Tibial nerve (tissue), 4 donors: ENCODE measurements around the gene MAN1A1.

Source experiments
- CTCF ChIP-seq, 5 experiments: fragments of 200-600 bp in 3 of 5; fragments of 450-650 bp in 2 of 5; sonication (generic) in 3 of 5; IDR thresholded peaks; one replicate each; pipeline ENCODE4 v1.5.1; 2016 to 2019; ENCODE audit warnings: antibody characterized with exemption in 5 of 5, mild to moderate bottlenecking in 3 of 5, moderate library complexity in 2 of 5
- EP300 ChIP-seq, 2 donors: sonication (generic); formaldehyde crosslinking; IDR thresholded peaks; one replicate each; pipeline ENCODE4 v1.6.1; 2017; ENCODE audit warnings: antibody characterized with exemption in 2 of 2, mild to moderate bottlenecking in 1 of 2
- POLR2A ChIP-seq, 2 donors: fragments of 450-650 bp; IDR thresholded peaks; one replicate each; pipeline ENCODE4 v1.6.1; 2017; ENCODE audit warnings: antibody characterized with exemption in 2 of 2, mild to moderate bottlenecking in 2 of 2, moderate library complexity in 2 of 2

DNA sequence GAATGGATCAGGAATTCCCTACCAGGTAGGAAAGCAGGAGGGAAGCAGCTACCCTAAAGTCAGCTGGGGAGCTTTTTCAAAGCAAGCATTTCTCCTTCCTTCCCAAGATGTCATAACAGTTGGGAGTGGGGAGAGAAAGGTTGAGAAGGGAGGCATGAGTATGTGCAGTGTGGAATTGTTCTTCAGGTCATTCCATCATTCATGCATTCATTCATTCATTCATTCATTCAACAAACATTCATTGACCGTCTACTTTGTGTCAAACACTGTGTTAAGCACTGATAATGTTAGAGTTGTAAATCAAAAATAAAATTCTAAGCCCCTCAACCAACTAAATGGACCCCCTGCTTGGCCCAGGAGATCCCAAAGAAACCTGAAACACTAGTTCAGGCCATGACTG is 221.9 kb downstream of the MAN1A1 start:
- TF ChIP-seq CTCF (IDR thresholded peaks at IDR 0.05) (no peak), POLR2A (IDR thresholded peaks at IDR 0.05) (no peak), EP300 (IDR thresholded peaks at IDR 0.05) (no peak)
